Astrocyte of the cerebellum (primary cell): ENCODE data around the gene BUB3.

Experiments used
- DNase-seq: peaks from one replicate; pipeline ENCODE4 v3.0.0-alpha.2; 2011; ENCODE audit warnings: low read depth
- H3K4me3 ChIP-seq: 2 replicates; pipeline ENCODE4 v1.5.1; 2011; ENCODE audit warnings: mild to moderate bottlenecking, low read depth, low read length, moderate library complexity
- in situ Hi-C: cut with HindIII; loops from 2 replicates; pipeline ENCODE4 v1.10.0; 2017; ENCODE audit warnings: low sequenced_read_pairs
- TF ChIP-seq, protein P1 (sequence below): IDR thresholded peaks from 2 replicates; pipeline ENCODE4 v1.5.1; 2012; ENCODE audit warnings: low read length, low read depth, moderate library complexity, mild to moderate bottlenecking; ENCODE audit errors: missing control alignments

The BUB3 gene

DNA sequence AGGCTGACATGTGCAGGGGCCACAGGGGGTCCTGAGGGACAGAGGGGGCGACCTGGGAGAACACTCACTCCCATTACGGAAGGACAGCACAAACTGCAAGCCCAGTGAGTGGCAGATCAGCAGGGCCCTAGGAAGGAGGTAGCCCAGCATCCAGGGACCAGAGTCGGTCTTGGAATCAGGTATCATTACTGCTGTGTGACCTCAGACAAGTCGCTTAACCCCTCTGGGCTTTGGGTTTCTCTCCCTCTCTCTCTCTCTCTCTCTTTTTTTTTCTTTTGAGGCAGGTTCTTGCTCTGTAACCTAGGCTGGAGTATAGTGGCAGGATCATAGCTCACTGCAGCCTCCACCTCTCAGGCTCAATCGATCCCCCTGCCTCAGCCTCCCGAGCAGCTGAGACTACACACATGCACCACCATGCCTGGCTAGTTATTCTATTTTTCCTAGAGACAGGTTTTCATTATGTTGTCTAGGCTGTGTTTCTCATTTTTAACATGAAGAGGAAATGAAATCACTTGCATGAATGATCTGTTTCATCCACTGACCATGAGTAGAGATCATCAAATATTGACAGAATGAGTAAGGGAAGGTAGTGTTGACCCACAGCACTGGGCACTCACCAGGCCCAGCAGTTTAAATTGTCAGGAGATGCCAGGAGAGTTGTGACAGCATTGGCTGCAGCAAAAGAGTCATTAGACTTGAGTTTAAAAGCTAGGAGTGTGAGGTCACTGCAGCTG, 49.4 kb downstream of the BUB3 start:
- in situ Hi-C loops, result no loop called here
- DNase-seq, result no peak
- H3K4me3 ChIP-seq, result no peak overlapping the region
- TF ChIP-seq, protein P1, sequence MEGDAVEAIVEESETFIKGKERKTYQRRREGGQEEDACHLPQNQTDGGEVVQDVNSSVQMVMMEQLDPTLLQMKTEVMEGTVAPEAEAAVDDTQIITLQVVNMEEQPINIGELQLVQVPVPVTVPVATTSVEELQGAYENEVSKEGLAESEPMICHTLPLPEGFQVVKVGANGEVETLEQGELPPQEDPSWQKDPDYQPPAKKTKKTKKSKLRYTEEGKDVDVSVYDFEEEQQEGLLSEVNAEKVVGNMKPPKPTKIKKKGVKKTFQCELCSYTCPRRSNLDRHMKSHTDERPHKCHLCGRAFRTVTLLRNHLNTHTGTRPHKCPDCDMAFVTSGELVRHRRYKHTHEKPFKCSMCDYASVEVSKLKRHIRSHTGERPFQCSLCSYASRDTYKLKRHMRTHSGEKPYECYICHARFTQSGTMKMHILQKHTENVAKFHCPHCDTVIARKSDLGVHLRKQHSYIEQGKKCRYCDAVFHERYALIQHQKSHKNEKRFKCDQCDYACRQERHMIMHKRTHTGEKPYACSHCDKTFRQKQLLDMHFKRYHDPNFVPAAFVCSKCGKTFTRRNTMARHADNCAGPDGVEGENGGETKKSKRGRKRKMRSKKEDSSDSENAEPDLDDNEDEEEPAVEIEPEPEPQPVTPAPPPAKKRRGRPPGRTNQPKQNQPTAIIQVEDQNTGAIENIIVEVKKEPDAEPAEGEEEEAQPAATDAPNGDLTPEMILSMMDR, result no peak

DNA sequence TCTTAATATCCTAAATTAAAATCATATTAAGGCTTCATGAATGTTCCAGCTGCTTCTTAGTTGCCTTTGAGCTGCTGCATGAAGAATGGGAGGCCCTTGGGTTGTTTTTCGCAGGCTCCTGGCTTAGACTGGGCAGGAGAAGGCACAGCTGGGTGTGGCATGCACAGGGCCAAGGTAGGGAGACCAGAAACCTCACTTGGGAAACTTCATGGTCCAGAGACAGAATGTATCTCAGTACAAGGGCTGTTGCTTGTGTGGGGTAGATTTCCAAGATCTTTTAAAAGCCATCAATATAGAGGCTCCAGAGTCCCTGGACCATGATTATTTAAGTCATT, 49.9 kb downstream of the BUB3 start:
- TF ChIP-seq, protein P1, result no peak
- no peak overlapping the region for H3K4me3 ChIP-seq
- in situ Hi-C loops, result no loop called here
- no peak for DNase-seq

DNA sequence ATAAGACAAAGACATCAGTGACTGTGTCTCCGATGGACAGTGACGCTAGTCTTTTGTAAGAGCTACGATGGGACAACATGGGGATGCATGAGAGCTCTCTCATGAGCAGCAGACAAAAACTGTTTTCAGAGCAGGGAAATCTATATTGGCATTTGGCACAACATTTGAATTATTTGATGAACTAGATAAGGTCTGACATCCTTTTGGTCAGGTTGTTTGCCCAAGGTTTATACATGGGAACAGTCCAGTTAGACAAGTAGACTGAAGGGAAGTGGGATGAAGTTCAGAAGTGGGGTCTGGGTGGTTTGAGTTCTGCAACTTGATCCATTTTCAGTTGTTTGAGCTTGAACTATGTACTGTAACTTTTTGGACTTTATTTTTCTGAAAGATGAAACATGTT, 50.8 kb downstream of the BUB3 start:
- TF ChIP-seq, protein P1, result no peak
- no peak for DNase-seq
- no peak overlapping the region for H3K4me3 ChIP-seq
- in situ Hi-C loops, result no loop called here

DNA sequence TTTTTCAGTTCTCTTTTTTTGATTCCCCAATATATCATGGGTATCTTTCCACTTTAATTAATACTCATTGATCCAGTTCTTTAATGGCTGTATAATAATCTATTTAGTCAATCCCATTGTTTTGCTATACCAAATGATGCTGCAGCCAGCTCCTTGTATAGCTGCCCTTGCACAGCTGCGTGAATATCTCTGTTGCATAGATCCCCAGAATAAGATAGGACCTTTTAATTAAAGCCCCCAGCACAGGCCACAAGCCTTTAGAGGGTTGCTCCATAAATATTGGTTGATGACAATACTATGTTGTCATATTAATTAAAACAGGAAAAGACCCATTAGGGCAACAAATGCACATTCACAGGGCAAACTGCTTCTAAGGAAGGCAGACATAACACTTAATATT, 57.9 kb downstream of the BUB3 start:
- no peak overlapping the region for H3K4me3 ChIP-seq
- TF ChIP-seq, protein P1, result no peak
- in situ Hi-C loops, result no loop called here
- DNase-seq, result no peak

DNA sequence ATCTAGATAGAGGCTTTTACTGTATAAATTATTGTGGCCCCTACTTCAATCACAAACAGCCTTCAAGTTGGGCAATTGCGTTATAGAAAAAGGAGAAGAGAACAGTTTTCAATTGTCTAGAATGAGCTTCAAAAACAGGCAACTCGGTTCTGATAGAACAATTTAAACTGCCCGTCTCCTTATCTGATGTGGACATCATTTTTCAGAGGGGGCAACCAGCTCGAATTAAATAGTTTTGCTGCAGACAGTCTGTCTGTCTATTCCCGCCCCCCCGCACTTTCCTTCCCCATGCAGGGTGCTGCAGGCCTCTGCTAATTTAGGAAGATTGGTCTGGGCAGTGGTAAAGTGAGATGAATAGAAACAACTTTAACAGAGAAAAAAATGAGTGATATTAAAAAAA, 58.4 kb downstream of the BUB3 start:
- TF ChIP-seq, protein P1, result no peak
- in situ Hi-C loops, result no loop called here
- DNase-seq, result no peak
- no peak overlapping the region for H3K4me3 ChIP-seq

DNA sequence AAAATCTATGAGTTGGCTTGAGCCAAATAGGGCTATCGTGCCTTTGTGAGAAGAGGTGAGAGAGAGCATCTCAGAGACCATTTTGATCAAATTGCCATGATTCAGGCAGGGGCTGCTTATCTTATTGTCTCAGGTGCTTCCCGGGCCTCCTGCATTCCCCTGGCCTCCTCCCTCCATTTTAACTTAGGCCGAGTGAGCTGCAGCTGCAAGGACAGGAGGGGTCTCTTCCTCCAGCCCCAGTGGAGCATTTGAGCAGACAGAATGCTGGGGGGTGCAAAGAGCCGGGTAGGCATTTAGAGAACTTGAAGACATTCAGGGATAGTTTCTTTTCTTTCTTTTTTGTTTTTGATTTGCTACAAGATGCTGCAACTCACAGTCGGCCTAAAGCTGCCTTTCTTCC, 59.0 kb downstream of the BUB3 start:
- DNase-seq, result no peak
- in situ Hi-C loops, result no loop called here
- no peak overlapping the region for H3K4me3 ChIP-seq
- TF ChIP-seq, protein P1, result no peak
